HEK293T (cell line): ENCODE results near the gene ATP8A2.

Experiments
- CTCF ChIA-PET: fragments of 350-600 bp; formaldehyde crosslinking; extraction: SDS; loops from one replicate; lab custom pipeline; 2021; ENCODE audit warnings: antibody characterized with exemption, inconsistent platforms; lab: Yijun Ruan, JAX
- POLR2A ChIA-PET: fragments of 350-600 bp; formaldehyde crosslinking; extraction: SDS; loops from one replicate; lab custom pipeline; 2020; ENCODE audit warnings: antibody characterized with exemption, inconsistent platforms; lab: Yijun Ruan, JAX
- DNase-seq: peaks from one replicate; pipeline ENCODE4 v3.0.0; 2012; ENCODE audit warnings: mixed read lengths; ENCODE audit errors: extremely low spot score
- ARNT ChIP-seq: fragments of 450-650 bp; IDR thresholded peaks from 2 replicates; pipeline ENCODE4 v1.6.1; 2017; ENCODE audit warnings: mild to moderate bottlenecking
- BHLHE40 ChIP-seq: fragments of 450-650 bp; IDR thresholded peaks from 2 replicates; pipeline ENCODE4 v1.6.1; 2016; ENCODE audit warnings: mild to moderate bottlenecking, moderate library complexity, borderline replicate concordance
- CTBP1 ChIP-seq: fragments of 450-650 bp; IDR thresholded peaks from 2 replicates; pipeline ENCODE4 v1.6.1; 2016; ENCODE audit warnings: borderline replicate concordance
- ELF4 ChIP-seq: fragments of 450-650 bp; IDR thresholded peaks from 2 replicates; pipeline ENCODE4 v1.6.1; 2017; ENCODE audit warnings: antibody characterized with exemption
- FOXA1 ChIP-seq: fragments of 450-650 bp; IDR thresholded peaks from 2 replicates; pipeline ENCODE4 v1.6.1; 2016; ENCODE audit warnings: mild to moderate bottlenecking
- FOXK2 ChIP-seq: fragments of 450-650 bp; IDR thresholded peaks from 2 replicates; pipeline ENCODE4 v1.6.1; 2016; ENCODE audit warnings: mild to moderate bottlenecking
- FOXM1 ChIP-seq: fragments of 450-650 bp; IDR thresholded peaks from 2 replicates; pipeline ENCODE4 v1.6.1; 2017; ENCODE audit warnings: mild to moderate bottlenecking, borderline replicate concordance
- HDGF ChIP-seq: fragments of 450-650 bp; IDR thresholded peaks from 2 replicates; pipeline ENCODE4 v1.6.1; 2017; ENCODE audit warnings: antibody characterized with exemption, borderline replicate concordance
- L3MBTL2 ChIP-seq: fragments of 450-650 bp; conservative IDR thresholded peaks from 2 replicates; pipeline ENCODE4 v1.6.1; 2016; ENCODE audit warnings: mild to moderate bottlenecking
- LEF1 ChIP-seq: fragments of 450-650 bp; IDR thresholded peaks from 2 replicates; pipeline ENCODE4 v1.6.1; 2017; ENCODE audit warnings: mild to moderate bottlenecking, borderline replicate concordance
- NFRKB ChIP-seq: fragments of 450-650 bp; IDR thresholded peaks from 2 replicates; pipeline ENCODE4 v1.6.1; 2016; ENCODE audit warnings: mild to moderate bottlenecking, moderate library complexity
- SP1 ChIP-seq: fragments of 450-650 bp; IDR thresholded peaks from 2 replicates; pipeline ENCODE4 v1.6.1; 2017
- SUZ12 ChIP-seq: fragments of 450-650 bp; IDR thresholded peaks from 2 replicates; pipeline ENCODE4 v1.6.1; 2016; ENCODE audit warnings: mild to moderate bottlenecking
- TARDBP ChIP-seq: fragments of 450-650 bp; IDR thresholded peaks from 2 replicates; pipeline ENCODE4 v1.6.1; 2016
- ZNF384 ChIP-seq: fragments of 450-650 bp; IDR thresholded peaks from 2 replicates; pipeline ENCODE4 v1.6.1; 2016
- TF ChIP-seq, protein P1 (sequence below): fragments of 450-650 bp; IDR thresholded peaks from 2 replicates; pipeline ENCODE4 v1.6.1; 2016

Gene ATP8A2

DNA sequence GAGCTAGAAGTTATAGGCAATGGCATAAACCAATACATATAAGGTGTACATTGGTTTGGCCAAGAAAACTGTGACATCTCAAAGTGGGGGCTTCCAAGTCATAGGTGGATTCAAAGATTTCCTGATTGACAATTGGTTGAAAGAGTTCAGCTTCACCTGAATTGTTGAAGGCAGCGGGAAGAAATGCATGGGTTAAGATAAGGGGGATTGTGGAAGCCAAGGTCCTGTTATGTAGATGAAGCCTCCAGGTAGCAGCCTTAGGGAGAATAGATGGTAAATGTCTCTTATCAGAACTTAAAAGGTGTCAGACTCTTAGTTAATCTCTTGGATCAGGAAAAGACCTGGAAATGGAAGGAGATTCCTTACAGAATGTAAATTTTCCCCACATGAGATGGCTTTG, 26.0 kb downstream of the ATP8A2 start:
- ChIA-PET POLR2A (no interaction called here), CTCF (interaction anchor here (0.6 kb wide), 1 partner anchor 188 kb away, joined by 3 read pairs; no protein-coding TSS in a partner anchor)
- TF ChIP-seq SUZ12 (no peak), L3MBTL2 (no peak), FOXK2 (no peak), ZNF384 (no peak), BHLHE40 (no peak), SP1 (no peak), NFRKB (no peak), LEF1 (no peak), FOXM1 (no peak), FOXA1 (no peak), ELF4 (no peak), HDGF (no peak)
- DNase-seq = no peak

GRCh38 chr13:25400925-25401324, 29.2 kb downstream of the ATP8A2 start:
- no peak for TF ChIP-seq FOXA1
- TF ChIP-seq SUZ12 = no peak
- no peak for TF ChIP-seq LEF1
- no peak for TF ChIP-seq BHLHE40
- no peak for TF ChIP-seq NFRKB
- TF ChIP-seq CTBP1 = no peak
- TF ChIP-seq HDGF = no peak
- no peak for TF ChIP-seq SP1
- no peak for DNase-seq
- ChIA-PET CTCF (interaction anchor here (1.0 kb wide), 1 partner anchor 8 kb away, joined by 7 read pairs; no protein-coding TSS in a partner anchor), POLR2A (no interaction called here)

GRCh38 chr13:25401958-25402357, 30.2 kb downstream of the ATP8A2 start:
- CTCF ChIA-PET = no interaction called here
- TF ChIP-seq ARNT (no peak), LEF1 (no peak), TARDBP (no peak), FOXM1 (no peak), FOXA1 (no peak), BHLHE40 (no peak), ELF4 (no peak), NFRKB (no peak), CTBP1 (no peak), FOXK2 (no peak), SUZ12 (no peak), SP1 (no peak), L3MBTL2 (no peak), HDGF (no peak), ZNF384 (no peak)
- TF ChIP-seq, protein P1, sequence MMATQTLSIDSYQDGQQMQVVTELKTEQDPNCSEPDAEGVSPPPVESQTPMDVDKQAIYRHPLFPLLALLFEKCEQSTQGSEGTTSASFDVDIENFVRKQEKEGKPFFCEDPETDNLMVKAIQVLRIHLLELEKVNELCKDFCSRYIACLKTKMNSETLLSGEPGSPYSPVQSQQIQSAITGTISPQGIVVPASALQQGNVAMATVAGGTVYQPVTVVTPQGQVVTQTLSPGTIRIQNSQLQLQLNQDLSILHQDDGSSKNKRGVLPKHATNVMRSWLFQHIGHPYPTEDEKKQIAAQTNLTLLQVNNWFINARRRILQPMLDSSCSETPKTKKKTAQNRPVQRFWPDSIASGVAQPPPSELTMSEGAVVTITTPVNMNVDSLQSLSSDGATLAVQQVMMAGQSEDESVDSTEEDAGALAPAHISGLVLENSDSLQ = no peak
- POLR2A ChIA-PET = no interaction called here
- no peak for DNase-seq

GRCh38 chr13:25406377-25406776, 34.6 kb downstream of the ATP8A2 start:
- TF ChIP-seq ELF4 (no peak), ZNF384 (no peak), FOXM1 (no peak), HDGF (no peak), ARNT (no peak), NFRKB (no peak), LEF1 (no peak), TARDBP (no peak), BHLHE40 (no peak), FOXK2 (no peak), L3MBTL2 (no peak), FOXA1 (no peak)
- TF ChIP-seq, protein P1 = no peak
- peak; percentile 10 for DNase-seq
- ChIA-PET CTCF (interaction anchor here (1.0 kb wide), 2 partner anchors 30 to 89 kb away, joined by 3 read pairs; no protein-coding TSS in a partner anchor), POLR2A (no interaction called here)

- ChIA-PET POLR2A (no interaction called here), CTCF (no interaction called here)
- DNase-seq = no peak
- no peak for TF ChIP-seq CTBP1
- no peak for TF ChIP-seq FOXM1
- TF ChIP-seq ARNT = no peak
- TF ChIP-seq FOXA1 = no peak
- no peak for TF ChIP-seq FOXK2
- no peak for TF ChIP-seq BHLHE40
- no peak for TF ChIP-seq ELF4
- TF ChIP-seq LEF1 = no peak
- TF ChIP-seq HDGF = no peak
- no peak for TF ChIP-seq TARDBP
- TF ChIP-seq NFRKB = no peak
- no peak for TF ChIP-seq SUZ12
- TF ChIP-seq SP1 = no peak
Observed at GRCh38 chr13:25409938-25410337, 38.2 kb downstream of the ATP8A2 start.

DNA sequence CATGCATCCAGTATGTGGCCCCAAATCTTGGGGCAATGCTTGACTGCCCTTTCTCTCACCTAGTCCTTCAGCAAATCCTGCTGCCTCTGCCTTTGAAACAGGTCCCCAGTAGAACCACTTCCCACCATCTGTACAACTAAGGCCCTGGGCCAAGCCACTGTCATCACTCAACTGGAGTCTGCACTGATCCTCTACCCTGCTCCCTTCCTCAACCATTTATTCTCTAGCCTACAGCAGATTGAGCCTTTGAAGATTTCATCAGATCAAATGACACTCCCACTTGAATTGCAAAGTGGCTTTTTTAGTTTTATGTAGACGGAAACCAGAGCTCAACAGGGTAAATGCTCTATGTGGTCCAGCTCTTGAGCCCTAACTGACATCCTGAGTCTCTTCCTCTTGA, 43.5 kb downstream of the ATP8A2 start:
- POLR2A ChIA-PET = no interaction called here
- TF ChIP-seq SP1 = no peak
- no peak for TF ChIP-seq ELF4
- no peak for TF ChIP-seq HDGF
- TF ChIP-seq NFRKB = no peak
- TF ChIP-seq CTBP1 = no peak
- TF ChIP-seq BHLHE40 = no peak
- TF ChIP-seq ARNT = no peak
- TF ChIP-seq, protein P1 = no peak
- TF ChIP-seq LEF1 = no peak
- TF ChIP-seq FOXA1 = no peak
- TF ChIP-seq SUZ12 = no peak
- TF ChIP-seq TARDBP = no peak
- no peak for TF ChIP-seq FOXM1
- TF ChIP-seq ZNF384 = no peak

More for the DNA sequence above, 43.5 kb downstream of the ATP8A2 start:
- DNase-seq = no peak
- CTCF ChIA-PET = no interaction called here
